A549 (cell line): ENCODE data around the gene LOXL1.

Experiments used
- CBX8 ChIP-seq: fragments of 200-600 bp; sonication (generic); IDR thresholded peaks from 2 replicates; pipeline ENCODE4 v1.6.1; 2016
- CEBPB ChIP-seq, 2 experiments: fragments of >200 bp in 1 of 2; sonication (Bioruptor Twin) in 1 of 2; formaldehyde crosslinking in 1 of 2; IDR thresholded peaks; 2 replicates each; pipeline ENCODE4 v1.6.1; 2012 to 2016
- CTCF ChIP-seq: fragments of >200 bp; sonication (Bioruptor Twin); formaldehyde crosslinking; IDR thresholded peaks from 3 replicates; pipeline ENCODE4 v1.5.1; 2016
- ELK1 ChIP-seq: fragments of 150-350 bp; IDR thresholded peaks from 2 replicates; pipeline ENCODE4 v1.6.1; 2014; ENCODE audit warnings: low read depth, mild to moderate bottlenecking, low read length
- EP300 ChIP-seq, 2 experiments: fragments of >200 bp; sonication (Bioruptor Twin); formaldehyde crosslinking; IDR thresholded peaks; 2 replicates in 1 of 2; 3 replicates in 1 of 2; pipeline ENCODE4 v1.6.1; 2016 to 2017
- ESRRA ChIP-seq: fragments of 150-350 bp; IDR thresholded peaks from 2 replicates; pipeline ENCODE4 v1.6.1; 2014; ENCODE audit warnings: mild to moderate bottlenecking, low read length, borderline replicate concordance
- FOSB ChIP-seq: fragments of 250-450 bp; sonication (Bioruptor Pico); IDR thresholded peaks from 2 replicates; pipeline ENCODE4 v1.5.0; 2020; ENCODE audit warnings: mild to moderate bottlenecking, moderate library complexity
- JUN ChIP-seq, 2 experiments: fragments of >200 bp; sonication (Bioruptor Twin); formaldehyde crosslinking; IDR thresholded peaks; 2 replicates in 1 of 2; 3 replicates in 1 of 2; pipeline ENCODE4 v1.6.1; 2016 to 2017
- KDM1A ChIP-seq: fragments of 200-600 bp; sonication (generic); IDR thresholded peaks from 2 replicates; pipeline ENCODE4 v1.6.1; 2016; ENCODE audit warnings: low read depth, mild to moderate bottlenecking
- POLR2A ChIP-seq: IDR thresholded peaks from 2 replicates; pipeline ENCODE4 v1.6.1; 2012; ENCODE audit warnings: mild to moderate bottlenecking, low read length
- ZFP36 ChIP-seq: fragments of 450-650 bp; IDR thresholded peaks from 2 replicates; pipeline ENCODE4 v1.6.1; 2014; ENCODE audit warnings: borderline replicate concordance; ENCODE audit not compliant: partially characterized antibody
- TF ChIP-seq, protein P1 (sequence below): IDR thresholded peaks from 2 replicates; pipeline ENCODE4 v1.6.1; 2012
- TF ChIP-seq, protein P2 (sequence below): fragments of 200-600 bp; sonication (generic); IDR thresholded peaks from 2 replicates; pipeline ENCODE4 v1.6.1; 2016; ENCODE audit warnings: antibody characterized with exemption, mild to moderate bottlenecking, moderate library complexity
- TF ChIP-seq, protein P3 (sequence below): fragments of >200 bp; sonication (Bioruptor Twin); formaldehyde crosslinking; IDR thresholded peaks from 3 replicates; pipeline ENCODE4 v1.6.1; 2016

GRCh38 chr15:73900095-73900712 is 26.1 kb upstream of the LOXL1 start:
- TF ChIP-seq KDM1A (no peak), ELK1 (no peak), FOSB (CRISPR knock-in tag) (no peak), EP300 (IDR thresholded peaks at IDR 0.05) (no peak), CTCF (no peak), ZFP36 (no peak), ESRRA (no peak), CEBPB (IDR thresholded peaks at IDR 0.05) (no peak), JUN (IDR thresholded peaks at IDR 0.05) (no peak), POLR2A (no peak), CBX8 (no peak)
- TF ChIP-seq, protein P1, sequence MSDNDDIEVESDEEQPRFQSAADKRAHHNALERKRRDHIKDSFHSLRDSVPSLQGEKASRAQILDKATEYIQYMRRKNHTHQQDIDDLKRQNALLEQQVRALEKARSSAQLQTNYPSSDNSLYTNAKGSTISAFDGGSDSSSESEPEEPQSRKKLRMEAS: no peak
- TF ChIP-seq, protein P2, sequence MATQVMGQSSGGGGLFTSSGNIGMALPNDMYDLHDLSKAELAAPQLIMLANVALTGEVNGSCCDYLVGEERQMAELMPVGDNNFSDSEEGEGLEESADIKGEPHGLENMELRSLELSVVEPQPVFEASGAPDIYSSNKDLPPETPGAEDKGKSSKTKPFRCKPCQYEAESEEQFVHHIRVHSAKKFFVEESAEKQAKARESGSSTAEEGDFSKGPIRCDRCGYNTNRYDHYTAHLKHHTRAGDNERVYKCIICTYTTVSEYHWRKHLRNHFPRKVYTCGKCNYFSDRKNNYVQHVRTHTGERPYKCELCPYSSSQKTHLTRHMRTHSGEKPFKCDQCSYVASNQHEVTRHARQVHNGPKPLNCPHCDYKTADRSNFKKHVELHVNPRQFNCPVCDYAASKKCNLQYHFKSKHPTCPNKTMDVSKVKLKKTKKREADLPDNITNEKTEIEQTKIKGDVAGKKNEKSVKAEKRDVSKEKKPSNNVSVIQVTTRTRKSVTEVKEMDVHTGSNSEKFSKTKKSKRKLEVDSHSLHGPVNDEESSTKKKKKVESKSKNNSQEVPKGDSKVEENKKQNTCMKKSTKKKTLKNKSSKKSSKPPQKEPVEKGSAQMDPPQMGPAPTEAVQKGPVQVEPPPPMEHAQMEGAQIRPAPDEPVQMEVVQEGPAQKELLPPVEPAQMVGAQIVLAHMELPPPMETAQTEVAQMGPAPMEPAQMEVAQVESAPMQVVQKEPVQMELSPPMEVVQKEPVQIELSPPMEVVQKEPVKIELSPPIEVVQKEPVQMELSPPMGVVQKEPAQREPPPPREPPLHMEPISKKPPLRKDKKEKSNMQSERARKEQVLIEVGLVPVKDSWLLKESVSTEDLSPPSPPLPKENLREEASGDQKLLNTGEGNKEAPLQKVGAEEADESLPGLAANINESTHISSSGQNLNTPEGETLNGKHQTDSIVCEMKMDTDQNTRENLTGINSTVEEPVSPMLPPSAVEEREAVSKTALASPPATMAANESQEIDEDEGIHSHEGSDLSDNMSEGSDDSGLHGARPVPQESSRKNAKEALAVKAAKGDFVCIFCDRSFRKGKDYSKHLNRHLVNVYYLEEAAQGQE: no peak
- TF ChIP-seq, protein P3, sequence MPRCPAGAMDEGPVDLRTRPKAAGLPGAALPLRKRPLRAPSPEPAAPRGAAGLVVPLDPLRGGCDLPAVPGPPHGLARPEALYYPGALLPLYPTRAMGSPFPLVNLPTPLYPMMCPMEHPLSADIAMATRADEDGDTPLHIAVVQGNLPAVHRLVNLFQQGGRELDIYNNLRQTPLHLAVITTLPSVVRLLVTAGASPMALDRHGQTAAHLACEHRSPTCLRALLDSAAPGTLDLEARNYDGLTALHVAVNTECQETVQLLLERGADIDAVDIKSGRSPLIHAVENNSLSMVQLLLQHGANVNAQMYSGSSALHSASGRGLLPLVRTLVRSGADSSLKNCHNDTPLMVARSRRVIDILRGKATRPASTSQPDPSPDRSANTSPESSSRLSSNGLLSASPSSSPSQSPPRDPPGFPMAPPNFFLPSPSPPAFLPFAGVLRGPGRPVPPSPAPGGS: no peak
